SK-N-SH (cell line): Measurements from ENCODE around the gene PIP4K2C.

Experiments
- CTCF ChIP-seq: fragments of 200-600 bp; sonication (generic); IDR thresholded peaks from 2 replicates; pipeline ENCODE4 v1.6.1; 2017; ENCODE audit warnings: antibody characterized with exemption, mild to moderate bottlenecking, moderate library complexity
- FOSL2 ChIP-seq: IDR thresholded peaks from 2 replicates; pipeline ENCODE4 v1.4.0; 2012; ENCODE audit warnings: low read depth, mild to moderate bottlenecking, moderate library complexity, borderline replicate concordance
- FOXJ3 ChIP-seq: sonication (generic); formaldehyde crosslinking; IDR thresholded peaks from 2 replicates; pipeline ENCODE4 v1.5.1; 2020; ENCODE audit warnings: mild to moderate bottlenecking, missing genetic modification reagents
- JUND ChIP-seq: IDR thresholded peaks from 2 replicates; pipeline ENCODE4 v1.4.0; 2012
- NFIC ChIP-seq: IDR thresholded peaks from 2 replicates; pipeline ENCODE4 v1.4.0; 2012; ENCODE audit warnings: borderline replicate concordance
- NRF1 ChIP-seq: IDR thresholded peaks from 2 replicates; pipeline ENCODE4 v1.6.1; 2012; ENCODE audit warnings: low read depth, mild to moderate bottlenecking, low read length
- POLR2AphosphoS5 ChIP-seq: IDR thresholded peaks from 2 replicates; pipeline ENCODE4 v1.6.1; 2012; ENCODE audit warnings: low read depth, low read length
- RCOR1 ChIP-seq: fragments of 150-350 bp; IDR thresholded peaks from 2 replicates; pipeline ENCODE4 v1.6.1; 2017; ENCODE audit warnings: antibody characterized with exemption, low read length
- REST ChIP-seq: IDR thresholded peaks from 2 replicates; pipeline ENCODE4 v1.6.1; 2012; ENCODE audit warnings: mild to moderate bottlenecking, low read depth, low read length, moderate library complexity
- RFX5 ChIP-seq: IDR thresholded peaks from 2 replicates; pipeline ENCODE4 v1.6.1; 2012; ENCODE audit warnings: mild to moderate bottlenecking, improper control_type of control experiment, low read length
- SIN3A ChIP-seq: IDR thresholded peaks from 2 replicates; pipeline ENCODE4 v1.6.1; 2012; ENCODE audit warnings: low read depth, mild to moderate bottlenecking, low read length, moderate library complexity, borderline replicate concordance
- YY1 ChIP-seq: IDR thresholded peaks from 2 replicates; pipeline ENCODE4 v1.4.0; 2012; ENCODE audit warnings: low read depth, mild to moderate bottlenecking
- TF ChIP-seq, protein P1 (sequence below): IDR thresholded peaks from 2 replicates; pipeline ENCODE4 v1.4.0; 2012; ENCODE audit warnings: low read depth, borderline replicate concordance

- TF ChIP-seq FOSL2 (no peak), FOXJ3 (CRISPR knock-in tag) (no peak), JUND (no peak), RFX5 (no peak), YY1 (no peak), REST (no peak), NRF1 (no peak), CTCF (no peak), NFIC (no peak), SIN3A (no peak), RCOR1 (no peak), POLR2AphosphoS5 (no peak)
- TF ChIP-seq, protein P1, sequence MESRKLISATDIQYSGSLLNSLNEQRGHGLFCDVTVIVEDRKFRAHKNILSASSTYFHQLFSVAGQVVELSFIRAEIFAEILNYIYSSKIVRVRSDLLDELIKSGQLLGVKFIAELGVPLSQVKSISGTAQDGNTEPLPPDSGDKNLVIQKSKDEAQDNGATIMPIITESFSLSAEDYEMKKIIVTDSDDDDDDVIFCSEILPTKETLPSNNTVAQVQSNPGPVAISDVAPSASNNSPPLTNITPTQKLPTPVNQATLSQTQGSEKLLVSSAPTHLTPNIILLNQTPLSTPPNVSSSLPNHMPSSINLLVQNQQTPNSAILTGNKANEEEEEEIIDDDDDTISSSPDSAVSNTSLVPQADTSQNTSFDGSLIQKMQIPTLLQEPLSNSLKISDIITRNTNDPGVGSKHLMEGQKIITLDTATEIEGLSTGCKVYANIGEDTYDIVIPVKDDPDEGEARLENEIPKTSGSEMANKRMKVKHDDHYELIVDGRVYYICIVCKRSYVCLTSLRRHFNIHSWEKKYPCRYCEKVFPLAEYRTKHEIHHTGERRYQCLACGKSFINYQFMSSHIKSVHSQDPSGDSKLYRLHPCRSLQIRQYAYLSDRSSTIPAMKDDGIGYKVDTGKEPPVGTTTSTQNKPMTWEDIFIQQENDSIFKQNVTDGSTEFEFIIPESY, result no peak
Measured at GRCh38 chr12:57628280-57629191, 37.5 kb downstream of the PIP4K2C start.
